Activated CD4-positive, CD25-positive, alpha-beta regulatory T cell (primary cell): ENCODE measurements around the gene ADPRM.
"Not testable (repeated sequence)": the region's sequence is repeated elsewhere in the genome, so short reads cannot be mapped to it uniquely, and the experiment has no call there.

ENCODE experiments used
- DNase-seq, 4 experiments: peaks; one replicate each; lab custom pipeline; 2025; lab: John Stamatoyannopoulos, UW

Gene ADPRM

GRCh38 chr17:10702574-10702973 is 5.2 kb downstream of the ADPRM start:
- DNase-seq: no peak

- DNase-seq: no peak
These were observed 8.3 kb downstream of the ADPRM start for GRCh38 chr17:10705727-10706126.

- DNase-seq: no peak
These were observed 15.9 kb downstream of the ADPRM start for GRCh38 chr17:10713318-10713717.

DNA sequence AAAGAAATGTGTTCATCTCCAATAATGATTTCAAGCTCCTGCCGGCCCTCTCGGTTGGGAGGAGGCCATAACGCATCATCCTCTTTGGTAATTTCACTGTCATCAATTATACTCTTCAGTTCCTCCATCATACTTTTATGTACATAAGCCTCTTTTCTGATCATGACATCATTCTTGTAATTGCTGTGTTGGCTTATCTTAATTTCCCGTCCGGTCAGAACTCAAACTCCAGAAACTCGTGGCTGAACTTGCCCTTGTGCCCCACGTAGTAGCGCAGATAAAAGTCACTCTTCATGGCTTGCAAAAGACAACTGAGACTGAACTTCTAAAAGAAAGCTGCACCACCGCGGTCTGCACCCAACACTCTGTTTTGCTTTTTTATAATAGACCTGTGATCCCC is 18.8 kb downstream of the ADPRM start:
- DNase-seq: no peak

- no peak for DNase-seq
These were observed 21.2 kb downstream of the ADPRM start for GRCh38 chr17:10718547-10718946.

GRCh38 chr17:10724546-10725195 is 27.3 kb downstream of the ADPRM start:
- no peak for DNase-seq

GRCh38 chr17:10725262-10725661 is 27.9 kb downstream of the ADPRM start:
- DNase-seq: no peak

DNA sequence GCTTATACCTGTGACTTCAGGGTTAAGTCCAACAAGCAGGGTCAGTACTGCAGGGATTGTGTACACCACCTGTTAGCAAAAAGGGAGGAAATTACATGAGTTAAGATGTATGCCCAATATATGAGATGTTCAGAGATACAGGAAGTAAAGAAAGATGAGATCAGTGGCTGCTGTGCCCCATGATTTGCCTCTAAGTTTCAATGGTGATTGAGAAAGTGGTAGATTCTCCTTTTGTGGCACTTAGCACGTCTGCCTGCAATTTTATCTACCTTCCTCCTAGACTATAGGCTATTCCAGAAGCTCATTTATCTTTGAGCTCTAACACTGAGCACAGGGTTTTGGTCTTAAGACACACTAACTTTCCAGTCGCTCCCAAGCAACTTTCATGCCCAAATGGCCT is 28.8 kb downstream of the ADPRM start:
- DNase-seq: no peak

GRCh38 chr17:10727192-10727591 is 29.8 kb downstream of the ADPRM start:
- DNase-seq: no peak

DNA sequence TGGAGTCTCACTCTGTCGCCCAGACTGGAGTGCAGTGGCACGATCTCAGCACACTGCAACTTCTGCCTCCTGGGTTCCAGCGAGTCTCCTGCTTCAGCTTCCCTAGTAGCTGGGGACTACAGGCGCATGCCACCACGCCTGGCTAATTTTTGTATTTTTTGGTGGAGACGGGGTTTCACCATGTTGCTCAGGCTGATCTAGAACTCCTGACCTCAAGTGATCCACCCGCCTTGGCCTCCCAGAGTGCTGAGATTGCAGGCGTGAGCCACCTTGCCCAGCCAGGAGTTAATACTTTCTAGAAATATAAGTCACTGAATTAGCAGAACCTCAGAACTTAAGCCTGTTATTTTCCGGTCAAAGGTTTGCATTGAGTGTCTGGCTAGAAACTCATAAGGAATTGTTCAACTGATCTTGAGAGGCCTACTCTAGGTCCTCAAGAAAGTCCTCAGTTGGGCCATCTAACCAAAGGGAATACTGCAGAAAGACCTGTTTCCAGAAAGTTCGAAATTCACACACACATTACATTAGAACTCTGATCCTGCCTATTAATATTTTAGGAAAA is 31.0 kb downstream of the ADPRM start:
- no peak for DNase-seq

DNA sequence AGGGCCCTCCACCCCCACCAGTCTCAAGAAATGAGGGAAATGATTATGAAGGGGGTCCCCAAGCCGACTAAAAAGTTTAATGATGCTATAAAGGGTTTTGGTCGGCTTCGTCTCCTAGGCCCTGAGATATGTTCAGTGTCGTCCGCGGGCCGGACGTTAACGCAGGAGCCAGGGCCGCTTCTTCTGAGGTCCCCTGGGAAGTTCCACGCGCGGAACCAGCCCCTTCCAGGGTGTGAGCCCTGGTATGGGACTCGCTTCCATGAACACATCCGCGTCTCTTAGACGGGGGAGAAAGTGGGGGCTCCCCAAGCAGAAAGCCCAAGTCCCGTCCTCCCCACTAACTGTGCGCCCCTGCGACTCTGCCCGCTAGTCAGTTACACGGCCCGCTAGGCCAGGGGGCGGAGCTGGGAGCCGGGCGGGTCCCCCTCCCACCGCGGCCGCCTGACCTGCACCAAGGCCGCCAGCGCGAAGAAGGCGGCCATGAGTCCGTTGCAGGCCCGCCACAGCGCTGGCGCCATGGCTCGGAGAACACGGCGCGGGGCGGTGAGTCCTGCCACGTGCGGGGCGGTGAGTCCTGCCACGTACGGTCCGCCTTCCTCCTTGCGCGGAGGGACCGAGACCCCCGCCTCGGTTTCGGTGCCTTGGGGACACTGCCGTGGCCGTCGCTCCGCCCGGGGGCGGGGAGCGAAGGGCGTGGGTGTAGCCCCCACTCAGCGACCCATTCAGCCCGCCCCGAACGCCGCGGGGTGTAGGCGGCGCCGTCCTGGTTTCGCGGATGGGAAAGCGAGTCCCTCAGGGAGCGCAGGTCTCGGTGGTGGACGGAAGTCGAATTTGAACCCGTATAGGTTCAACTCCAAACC is 32.2 kb downstream of the ADPRM start, which contains the start of gene TMEM220:
TMEM220 (minus strand) TSS at position 690 of the 860 bp plus-strand sequence; CDS start at position 518, 172 bp downstream.
- peak in 1 of 4 experiments; percentile 6 for DNase-seq

- not testable (repeated sequence) for DNase-seq
These were observed 32.9 kb downstream of the ADPRM start for GRCh38 chr17:10730247-10730646.

GRCh38 chr17:10731408-10731879 is 34.0 kb downstream of the ADPRM start:
- DNase-seq: no peak

DNA sequence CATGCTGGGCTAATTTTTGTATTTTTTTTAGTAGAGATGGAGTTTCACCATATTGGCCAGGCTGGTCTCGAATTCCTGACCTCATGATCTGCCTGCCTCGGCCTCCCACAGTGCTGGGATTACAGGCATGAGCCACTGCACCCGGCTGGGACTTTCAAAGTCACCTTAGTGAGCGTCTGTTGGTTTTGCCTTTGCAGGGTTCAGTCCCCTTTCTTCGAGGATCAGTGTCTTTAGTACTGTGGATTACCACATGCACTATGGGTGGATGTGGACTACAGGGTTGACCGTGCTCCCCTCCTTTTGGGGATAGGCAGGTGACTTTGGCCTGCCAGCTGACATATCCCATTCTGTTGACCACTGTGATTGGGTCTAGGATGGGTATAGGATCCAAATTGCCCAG is 34.7 kb downstream of the ADPRM start:
- not testable (repeated sequence) for DNase-seq

DNA sequence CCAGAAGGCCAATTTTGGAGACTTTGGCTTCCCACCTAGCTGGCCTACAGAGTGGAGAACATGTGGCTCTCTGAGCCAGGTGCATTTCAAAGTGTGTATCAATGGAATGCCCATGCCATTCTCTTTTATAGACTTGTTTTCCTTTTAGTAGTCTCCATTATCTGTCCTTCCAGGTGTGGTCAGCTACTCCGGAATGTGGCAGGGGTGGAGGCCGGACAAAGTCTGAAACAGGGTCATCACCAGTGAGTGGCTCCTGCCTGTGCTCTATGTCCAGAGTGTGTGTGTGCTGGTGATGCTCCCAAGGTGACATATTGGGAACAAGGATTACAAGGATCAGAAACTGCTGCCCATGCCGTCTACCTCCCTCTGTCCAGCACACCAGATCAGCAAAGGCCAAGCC is 36.3 kb downstream of the ADPRM start:
- no peak for DNase-seq

DNA sequence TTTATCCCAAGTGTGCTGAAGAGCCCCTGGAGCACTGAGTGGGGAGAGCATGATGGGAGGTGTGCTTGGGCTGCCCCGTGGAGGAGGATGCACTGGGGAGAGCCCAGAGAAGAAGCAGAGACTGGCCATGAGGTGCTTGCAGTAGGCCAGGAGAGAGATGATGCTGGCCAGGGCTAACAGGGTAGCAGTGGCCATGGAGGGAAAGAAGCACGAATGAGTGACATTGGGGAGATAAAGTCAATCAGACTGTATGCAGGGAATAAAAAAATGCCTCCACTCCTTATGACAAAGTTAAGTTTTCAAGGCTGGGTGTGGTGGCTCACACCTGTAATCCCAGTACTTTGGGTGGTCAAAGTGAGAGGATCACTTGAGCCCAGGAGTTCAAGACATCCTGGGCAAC is 37.9 kb downstream of the ADPRM start:
- DNase-seq: no peak

DNA sequence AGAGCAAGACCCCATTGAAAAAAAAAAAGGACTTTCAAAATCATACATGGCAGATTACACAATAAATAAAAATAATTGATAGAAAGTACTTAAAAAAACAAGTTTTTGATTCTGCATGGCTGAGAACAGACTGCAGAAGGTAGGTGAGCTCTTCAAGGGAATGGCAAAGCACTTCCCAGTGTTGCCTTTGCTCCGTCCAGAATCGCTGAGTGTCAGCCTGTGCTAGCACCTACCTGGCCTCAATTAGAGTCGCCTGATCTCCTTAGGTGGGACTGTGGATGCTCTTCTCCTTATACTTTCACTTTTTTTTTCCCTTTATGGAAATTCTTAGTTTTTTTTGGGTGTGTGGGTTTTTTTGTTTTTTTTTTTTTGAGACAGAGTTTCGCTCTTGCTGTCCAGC is 38.4 kb downstream of the ADPRM start:
- no peak for DNase-seq

DNA sequence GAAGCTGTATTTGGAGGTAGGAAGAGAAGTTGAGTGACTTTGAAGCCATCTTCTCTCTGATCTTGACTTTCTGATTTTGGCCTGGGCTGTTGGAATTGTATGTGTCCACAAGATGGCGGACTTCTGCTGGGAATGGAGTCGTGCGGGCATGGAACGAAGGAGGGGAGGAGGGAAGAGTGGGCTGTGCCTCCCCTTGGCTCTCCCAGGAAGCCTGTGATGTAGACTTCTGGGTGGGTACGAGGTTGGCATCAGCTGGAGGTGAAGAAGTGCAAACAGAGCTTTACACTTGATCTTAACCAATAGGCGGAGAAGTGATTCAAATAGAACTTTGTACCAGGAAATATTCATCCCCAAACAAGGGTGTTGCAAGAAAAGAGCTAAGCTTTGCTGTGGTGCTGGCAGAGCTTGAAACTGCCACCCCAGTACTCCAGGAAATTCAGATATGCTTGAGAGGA is 39.8 kb downstream of the ADPRM start:
- no peak for DNase-seq

DNA sequence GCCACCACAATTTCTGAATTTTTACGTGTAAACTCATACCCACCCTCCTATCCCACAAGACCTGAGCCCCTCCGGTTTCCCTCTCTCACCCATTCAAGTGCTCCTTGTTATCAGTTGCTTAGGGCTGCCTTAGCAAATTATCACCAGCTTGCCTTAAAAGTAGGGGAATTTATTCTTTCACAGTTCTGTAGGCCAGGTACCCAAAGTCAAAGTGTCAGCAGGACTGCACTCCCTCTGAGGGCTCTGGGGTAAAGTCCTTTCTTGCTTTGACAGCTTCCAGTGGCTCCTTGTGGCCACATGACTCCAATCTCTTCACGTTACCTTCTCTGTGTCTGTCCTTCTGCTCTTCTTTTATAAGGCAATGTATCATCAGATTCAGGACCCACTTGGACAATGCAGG is 40.3 kb downstream of the ADPRM start:
- no peak for DNase-seq

DNA sequence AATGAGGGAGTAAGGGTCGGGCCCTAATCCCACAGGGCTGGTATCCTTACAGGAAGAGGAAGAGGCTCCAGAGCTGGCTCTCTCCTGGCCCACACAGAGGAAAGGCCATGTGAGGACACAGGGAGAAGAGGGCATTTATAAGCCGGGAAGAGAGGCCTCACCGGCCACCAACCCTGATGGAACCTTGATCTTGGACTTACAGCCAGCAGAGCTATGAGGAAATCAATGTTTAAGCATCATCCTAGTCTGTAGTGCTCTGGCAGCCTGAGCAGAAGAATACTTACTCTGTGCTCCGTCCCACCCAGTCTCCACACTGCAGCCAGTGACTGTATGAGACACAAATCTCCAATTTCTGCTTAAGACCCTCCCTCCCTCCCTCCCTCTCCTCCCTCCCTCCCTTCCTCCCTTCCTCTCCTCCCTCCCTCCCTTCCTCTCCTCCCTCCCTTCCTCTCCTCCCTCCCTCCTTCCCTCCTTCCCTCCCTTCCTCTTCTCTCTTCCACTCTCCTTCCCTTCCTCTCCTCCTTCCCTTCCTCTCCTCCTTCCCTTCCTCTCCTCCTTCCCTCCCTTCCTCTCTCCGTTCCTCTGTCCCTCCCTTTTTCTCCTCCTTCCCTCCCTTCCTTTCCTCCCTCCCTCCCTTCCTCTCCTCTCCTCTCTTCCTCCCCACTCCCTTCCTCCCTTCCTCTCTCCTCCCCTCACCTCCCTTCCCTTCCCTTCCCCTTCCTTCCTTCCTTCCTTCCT is 41.3 kb downstream of the ADPRM start:
- no peak for DNase-seq

GRCh38 chr17:10739386-10739785 is 42.0 kb downstream of the ADPRM start:
- DNase-seq: no peak
